Kidney tubule cell (primary cell): ENCODE measurements around the gene TPM2.
"Not testable (repeated sequence)": the region's sequence is repeated elsewhere in the genome, so short reads cannot be mapped to it uniquely, and the experiment has no call there.

Experiments
- DNase-seq: peaks from one replicate; pipeline ENCODE4 v3.0.0-alpha.2; 2018; ENCODE audit warnings: low spot score

The TPM2 gene

DNA sequence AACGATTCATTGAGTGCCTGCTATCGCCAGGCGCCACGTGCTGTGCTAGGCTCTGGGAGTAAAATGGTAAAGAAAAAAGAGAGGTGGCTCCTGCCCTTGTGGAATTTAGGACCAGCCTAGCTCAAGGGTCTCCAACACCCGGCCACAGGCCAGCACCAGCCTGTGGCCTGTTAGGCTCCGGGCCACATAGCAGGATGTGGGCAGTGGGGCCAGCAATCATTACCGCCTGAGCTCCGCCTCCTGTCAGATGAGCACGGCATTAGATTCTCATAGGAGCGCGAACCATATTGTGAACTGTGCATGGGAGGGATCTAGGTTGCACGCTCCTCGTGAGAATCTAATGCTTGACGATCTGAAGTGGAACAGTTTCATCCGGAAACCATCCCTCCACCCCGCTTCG is 33.4 kb downstream of the TPM2 start:
- no peak for DNase-seq

- DNase-seq, result no peak
Measured at GRCh38 chr9:35653611-35654010, 36.1 kb downstream of the TPM2 start.

- no peak for DNase-seq
Measured at GRCh38 chr9:35652829-35653209, 36.9 kb downstream of the TPM2 start.

- DNase-seq, result peak; percentile 43
Measured at GRCh38 chr9:35651956-35652828, 37.5 kb downstream of the TPM2 start.

GRCh38 chr9:35650341-35651158 is 39.2 kb downstream of the TPM2 start, which contains the start of gene SIT1:
TSS of gene SIT1 (minus strand) at chr9:35650931. CDS start at chr9:35650853, 78 bp downstream.
- no peak for DNase-seq

DNA sequence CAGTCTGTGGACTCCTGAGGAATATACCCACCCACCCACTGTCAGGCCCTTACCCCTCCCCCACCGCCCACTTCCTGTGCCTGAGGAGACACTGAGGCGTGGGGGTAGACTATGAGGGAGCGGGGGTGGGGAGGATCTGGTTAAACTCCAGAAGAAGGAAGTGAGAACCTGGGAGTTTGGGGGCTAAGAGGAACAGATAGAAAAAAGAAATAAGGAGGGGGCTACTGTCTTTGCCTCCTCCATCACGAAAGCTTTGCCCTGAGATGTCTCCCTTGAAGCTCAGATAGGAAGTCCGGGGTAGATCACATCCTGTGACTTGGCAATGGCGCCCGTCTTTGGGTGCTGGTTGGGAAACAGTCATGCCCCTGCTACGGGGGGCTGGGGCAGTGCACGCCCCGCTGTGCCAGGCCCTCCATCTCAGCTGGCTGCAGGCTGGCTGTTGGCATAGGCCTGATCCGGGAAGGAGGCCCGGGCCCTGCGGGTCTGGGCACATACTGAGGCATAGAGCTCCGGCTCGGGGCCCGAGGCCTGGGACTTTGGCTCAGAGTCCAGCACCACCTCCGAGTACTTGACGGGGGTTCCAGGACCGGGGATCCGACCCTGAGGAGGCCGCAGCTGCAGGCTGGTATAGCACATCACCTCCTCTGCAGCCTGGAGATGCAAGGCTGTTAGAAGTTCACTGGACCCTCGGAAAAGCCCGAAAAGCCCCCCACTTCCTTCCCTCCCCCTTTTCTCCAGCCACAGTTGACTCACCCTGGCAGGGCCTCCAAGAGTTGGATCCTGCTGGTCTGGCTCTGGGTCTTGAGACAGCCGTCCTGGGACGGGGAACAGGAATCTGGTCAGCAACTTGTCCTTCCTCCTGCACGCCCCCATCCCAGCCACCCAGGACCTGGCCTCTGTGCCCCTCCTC is 40.0 kb downstream of the TPM2 start:
- DNase-seq, result no peak

DNA sequence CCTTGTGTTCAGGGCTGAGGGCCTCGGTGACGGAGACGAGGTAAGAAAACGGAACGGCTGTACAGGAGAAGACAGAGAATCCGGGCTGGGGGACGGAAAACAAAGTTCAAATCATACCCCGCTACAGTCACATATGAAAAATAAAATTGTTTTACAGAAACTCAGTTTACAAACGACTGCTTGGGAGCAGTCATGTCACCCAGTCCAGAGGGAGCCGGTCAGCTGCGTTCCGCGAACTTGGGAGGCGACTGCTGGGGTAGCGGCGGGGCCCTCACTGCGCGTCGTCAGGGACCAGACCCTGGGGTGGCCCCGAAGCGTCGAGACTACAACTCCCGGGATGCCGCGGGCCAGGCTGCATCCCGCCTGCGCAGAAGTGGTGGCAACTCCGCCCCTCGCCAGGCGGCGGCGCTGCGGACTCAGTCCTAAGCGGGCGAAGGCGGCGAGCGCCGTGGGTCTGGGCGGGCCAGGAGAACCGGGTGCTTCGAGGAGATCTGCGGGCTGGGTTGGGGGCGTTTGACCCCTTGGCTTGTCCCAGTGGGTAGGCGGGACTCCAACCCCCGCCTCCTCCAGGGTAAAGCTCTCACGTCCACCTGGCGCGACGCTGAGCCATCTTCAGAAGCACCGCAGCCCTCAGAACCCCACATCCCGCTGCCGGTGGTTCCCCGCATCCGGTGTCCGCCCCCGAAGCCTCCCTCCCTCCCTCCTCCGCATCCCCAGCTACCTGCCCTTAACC is 43.0 kb downstream of the TPM2 start:
- DNase-seq, result peak; percentile 91

- peak; percentile 74 for DNase-seq
Measured at GRCh38 chr9:35646153-35646532, 43.6 kb downstream of the TPM2 start.

- not testable (repeated sequence) for DNase-seq
Measured at GRCh38 chr9:35645736-35646135, 44.0 kb downstream of the TPM2 start.

- no peak for DNase-seq
Measured at GRCh38 chr9:35643046-35643445, 46.7 kb downstream of the TPM2 start.

DNA sequence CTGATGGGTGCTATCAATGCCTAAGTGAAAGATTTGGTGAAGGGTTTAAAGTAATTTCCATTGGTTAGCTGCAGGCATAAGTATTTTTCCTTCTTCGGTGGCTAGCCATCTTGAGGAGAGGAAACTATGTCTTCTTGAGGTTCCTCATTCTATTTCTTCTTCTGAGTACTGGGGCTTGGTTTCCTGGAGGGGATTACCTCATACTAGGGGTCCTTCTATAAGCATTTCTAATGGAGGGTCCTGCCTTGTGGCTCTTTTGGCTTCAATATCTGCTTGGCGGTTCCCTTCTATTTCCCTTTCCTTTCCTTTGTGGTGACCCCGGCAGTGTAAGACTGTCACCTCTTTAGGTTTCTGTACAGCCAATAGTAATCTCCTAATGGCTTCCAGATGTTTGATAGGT is 48.2 kb downstream of the TPM2 start:
- not testable (repeated sequence) for DNase-seq

- DNase-seq, result not testable (repeated sequence)
Measured at GRCh38 chr9:35640431-35640830, 49.3 kb downstream of the TPM2 start.

- DNase-seq, result no peak
Measured at GRCh38 chr9:35639631-35640030, 50.1 kb downstream of the TPM2 start.

DNA sequence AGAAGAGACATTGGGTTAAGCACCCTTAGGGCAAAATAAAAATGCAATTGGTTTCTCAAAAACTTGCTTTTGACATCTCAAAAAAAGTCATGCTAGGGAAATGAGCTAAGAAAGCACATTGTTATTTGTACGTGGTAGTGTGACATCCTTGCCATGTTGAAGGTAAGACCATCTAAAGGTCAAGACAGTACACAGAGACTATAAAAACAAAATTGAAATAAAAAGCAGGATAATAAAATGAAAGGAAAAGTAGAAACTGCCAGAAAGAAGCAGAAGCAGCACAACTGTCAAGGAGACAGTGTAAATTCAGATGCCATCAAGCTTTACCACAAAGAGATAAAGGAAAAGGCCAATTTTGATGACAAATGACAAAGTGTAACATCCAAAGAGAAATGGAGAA is 50.5 kb downstream of the TPM2 start:
- DNase-seq, result not testable (repeated sequence)

GRCh38 chr9:35638751-35639150 is 51.0 kb downstream of the TPM2 start:
- DNase-seq, result not testable (repeated sequence)

- DNase-seq, result not testable (repeated sequence)
Measured at GRCh38 chr9:35637427-35637955, 52.2 kb downstream of the TPM2 start.

DNA sequence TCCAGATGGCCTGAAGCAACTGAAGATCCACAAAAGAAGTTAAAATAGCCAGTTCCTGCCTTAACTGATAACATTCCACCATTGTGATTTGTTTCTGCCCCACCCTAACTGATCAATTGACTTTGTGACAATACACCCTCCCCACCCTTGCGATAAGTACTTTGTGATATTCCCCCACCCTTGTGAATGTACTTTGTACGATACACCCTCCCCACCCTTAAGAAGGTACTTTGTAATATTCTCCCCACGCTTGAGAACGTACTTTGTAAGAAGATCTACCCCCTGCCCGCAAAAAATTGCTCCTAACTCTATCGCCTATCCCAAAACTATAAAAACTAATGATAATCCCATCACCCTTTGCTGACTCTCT is 52.9 kb downstream of the TPM2 start:
- not testable (repeated sequence) for DNase-seq

DNA sequence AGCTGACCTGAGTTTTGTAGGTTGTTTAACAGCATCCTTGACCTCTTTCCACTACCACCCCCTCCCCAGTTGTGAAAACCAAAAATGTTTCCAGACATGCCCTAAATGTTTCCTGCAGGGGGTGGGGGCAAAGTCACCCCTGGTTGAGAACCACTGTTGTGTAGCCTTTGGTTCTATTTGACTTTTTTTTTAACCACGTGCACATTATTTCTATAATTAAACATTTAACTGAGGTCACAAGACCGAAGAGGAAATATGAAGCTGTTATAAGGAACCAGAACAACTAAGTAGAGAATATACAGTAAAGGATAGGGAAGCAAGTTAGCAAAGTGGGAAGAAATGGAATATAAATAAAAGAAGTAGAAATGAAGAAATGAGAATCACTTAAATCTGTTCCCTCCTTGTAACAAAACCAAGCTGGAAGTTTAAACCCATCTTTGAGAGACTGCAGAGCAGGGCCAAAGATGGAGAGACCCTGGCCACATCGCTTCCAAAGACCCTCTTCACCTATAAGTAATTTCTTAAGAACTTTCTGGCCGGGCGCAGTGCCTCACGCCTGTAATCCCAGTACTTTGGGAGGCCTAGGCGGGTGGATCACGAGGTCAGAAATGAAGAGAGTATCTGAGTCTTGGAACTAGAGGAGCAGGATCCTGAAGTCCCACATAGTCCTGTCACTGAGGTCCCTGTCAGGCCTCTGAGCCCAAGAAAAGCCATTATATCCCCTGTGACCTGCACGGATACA is 53.4 kb downstream of the TPM2 start:
- no peak for DNase-seq

GRCh38 chr9:35635730-35636129 is 54.0 kb downstream of the TPM2 start:
- no peak for DNase-seq
